Central memory CD4-positive, alpha-beta T cell (primary cell): ENCODE results near the gene MEDAG.
"Not testable (repeated sequence)": the region's sequence is repeated elsewhere in the genome, so short reads cannot be mapped to it uniquely, and the experiment has no call there.

Experiments
- DNase-seq: peaks from one replicate; pipeline ENCODE4 v3.0.0; 2022

MEDAG gene

GRCh38 chr13:30907121-30907861 lies 1.2 kb downstream of the MEDAG start:
- DNase-seq, result no peak

GRCh38 chr13:30908416-30908980 lies 2.4 kb downstream of the MEDAG start:
- DNase-seq, result no peak

GRCh38 chr13:30910676-30911075 lies 4.6 kb downstream of the MEDAG start:
- DNase-seq, result no peak

DNA sequence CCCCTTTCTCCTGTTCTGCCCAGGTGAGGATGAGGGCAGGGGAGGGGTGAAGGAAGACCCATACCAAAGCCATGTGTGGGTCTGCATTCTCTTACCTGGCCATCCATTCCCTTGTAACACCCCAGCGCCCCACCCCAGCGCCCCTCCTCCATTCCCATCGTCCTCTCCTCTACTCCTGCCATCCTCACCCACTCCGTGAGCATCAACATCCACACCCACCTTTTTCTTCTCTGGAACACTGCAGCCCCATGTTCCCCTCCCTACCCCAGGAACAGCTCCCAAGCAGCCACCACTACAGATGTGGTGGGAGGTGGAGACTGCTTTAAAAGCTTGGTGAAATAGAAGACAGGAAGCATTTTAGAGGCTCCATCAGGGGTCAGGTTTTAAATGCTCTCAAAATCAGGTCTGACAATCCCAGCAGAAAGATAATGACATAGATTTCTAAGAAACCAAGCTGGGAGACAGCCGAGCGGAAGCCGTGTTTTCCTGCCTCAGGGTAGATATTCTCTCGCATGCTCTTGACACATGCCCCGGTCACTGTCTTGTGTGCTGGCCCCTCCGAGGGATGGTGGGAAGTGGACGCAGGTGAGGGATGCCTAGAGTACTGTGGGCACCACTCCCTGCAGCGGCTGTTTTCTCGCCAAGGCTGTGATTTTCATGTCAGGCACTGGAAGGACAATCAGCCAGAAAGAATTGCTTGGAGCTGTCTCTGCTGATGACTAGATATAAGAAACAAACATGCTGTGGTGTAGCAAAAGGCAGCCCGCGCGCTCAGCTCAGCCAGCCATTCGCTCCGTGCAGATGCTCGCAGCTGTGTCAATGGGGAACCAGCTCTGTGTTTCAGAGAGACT lies 9.8 kb downstream of the MEDAG start:
- no peak for DNase-seq

GRCh38 chr13:30916991-30917390 lies 10.9 kb downstream of the MEDAG start:
- no peak for DNase-seq

GRCh38 chr13:30918662-30919405 lies 12.8 kb downstream of the MEDAG start:
- DNase-seq, result no peak

DNA sequence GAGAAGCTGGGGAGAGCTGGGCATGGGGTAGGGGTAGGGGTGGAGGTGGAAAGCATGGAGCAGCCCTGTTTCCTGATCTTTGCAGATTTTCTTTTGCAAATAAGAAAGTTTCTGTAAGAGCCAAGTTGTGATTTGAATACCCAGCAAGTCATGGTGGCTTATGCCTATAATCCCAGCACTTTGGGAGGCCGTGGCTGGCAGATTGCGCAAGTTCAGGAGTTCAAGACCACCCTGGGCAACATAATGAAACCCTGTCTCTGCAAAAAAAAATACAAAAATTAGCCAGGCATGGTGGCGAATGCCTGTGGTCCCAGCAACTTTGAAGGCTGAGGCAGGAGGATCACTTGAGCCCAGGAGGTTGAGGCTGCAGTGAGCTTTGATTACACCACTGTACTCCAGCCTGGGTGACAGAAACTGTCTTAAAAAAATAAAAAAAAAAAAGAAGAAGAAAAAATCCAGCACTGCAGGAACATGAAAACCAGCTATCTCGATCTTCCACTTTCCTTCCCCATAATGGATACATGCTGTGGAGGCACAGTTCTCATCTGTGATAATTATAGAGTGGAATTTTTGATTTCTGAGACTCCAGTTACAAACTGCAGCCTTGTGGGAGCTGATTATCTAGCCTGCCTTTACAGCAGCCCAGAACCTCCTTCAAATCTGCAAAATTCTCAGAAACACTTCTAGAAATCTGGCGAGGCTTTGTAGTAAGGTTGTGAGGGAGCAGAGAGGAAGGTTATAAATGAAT lies 14.3 kb downstream of the MEDAG start:
- DNase-seq, result no peak

GRCh38 chr13:30923418-30923817 lies 17.3 kb downstream of the MEDAG start:
- no peak for DNase-seq

DNA sequence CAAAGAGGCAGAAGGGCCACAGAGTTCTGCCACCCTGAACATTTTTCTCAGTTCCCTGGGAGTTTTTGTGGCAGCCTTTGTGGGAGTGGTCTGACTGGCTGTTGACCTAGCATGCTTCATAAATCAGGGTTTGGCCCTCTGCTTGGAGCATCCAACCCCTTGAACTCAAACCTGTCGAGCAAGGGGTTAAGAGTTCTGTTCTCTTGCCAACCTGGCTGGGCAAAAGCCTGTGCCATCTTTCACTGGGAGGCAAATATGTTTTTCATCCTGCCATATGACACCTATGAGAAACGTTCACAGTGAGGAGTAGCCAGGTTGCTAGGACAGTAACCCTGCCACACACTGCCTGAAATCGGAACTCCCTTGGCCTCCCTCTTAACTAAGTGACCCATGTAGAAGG lies 18.6 kb downstream of the MEDAG start:
- DNase-seq, result no peak

DNA sequence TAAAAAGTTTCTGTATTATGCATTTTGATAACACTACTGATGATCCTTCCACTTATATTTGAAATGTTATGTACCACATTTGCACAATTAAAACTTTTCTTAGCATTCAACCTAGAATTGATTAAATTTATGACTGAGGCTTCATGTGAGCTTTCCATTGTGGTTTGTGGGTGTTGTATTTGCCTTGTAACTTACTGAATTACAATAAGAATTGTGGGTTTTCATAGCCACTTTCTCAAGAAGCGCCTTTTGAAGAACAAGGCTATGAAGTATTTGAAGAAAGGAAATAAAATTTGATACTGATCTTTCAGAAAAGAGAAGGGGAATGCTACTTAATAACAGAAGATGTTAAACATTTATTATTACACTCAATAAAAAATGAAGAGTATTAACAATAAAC lies 19.4 kb downstream of the MEDAG start:
- DNase-seq, result no peak

DNA sequence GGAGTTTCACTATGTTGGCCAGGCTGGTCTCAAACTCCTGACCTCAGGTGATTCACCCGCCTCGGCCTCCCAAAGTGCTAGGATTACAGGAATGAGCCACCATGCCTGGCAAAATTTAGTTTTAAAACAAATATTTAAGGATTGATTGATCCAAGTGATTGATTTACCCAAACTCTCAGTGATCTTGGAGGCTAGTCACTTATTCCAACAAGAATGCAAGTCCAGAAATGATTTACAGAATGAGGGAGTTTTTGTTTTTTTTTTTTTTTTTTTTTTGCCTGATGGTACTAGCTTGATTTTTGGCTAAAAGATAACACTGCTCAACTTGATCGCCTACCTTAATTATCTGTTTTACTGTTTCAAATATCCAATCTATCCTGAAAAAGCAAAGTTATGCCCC lies 20.7 kb downstream of the MEDAG start:
- no peak for DNase-seq

DNA sequence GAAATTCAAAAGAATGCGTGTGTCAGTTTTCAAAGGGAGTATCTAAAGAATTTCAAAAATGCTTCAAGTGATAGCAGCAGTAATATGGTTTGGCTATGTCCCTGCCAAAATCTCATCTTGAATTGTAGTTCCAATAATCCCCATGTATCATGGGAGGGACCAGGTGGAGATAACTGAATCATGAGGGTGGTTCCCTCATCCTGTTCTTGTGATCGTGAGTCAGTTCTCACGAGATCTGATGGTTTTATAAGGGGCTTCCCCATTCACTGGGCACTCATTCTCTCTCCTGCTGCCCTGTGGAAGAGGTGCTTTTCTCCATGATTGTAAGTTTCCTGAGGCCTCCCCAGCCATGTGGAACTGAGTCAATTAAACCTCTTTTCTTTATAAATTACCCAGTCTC lies 21.1 kb downstream of the MEDAG start:
- not testable (repeated sequence) for DNase-seq

- no peak for DNase-seq
Measured at GRCh38 chr13:30927595-30927994, 21.5 kb downstream of the MEDAG start.

- no peak for DNase-seq
Measured at GRCh38 chr13:30928978-30929377, 22.9 kb downstream of the MEDAG start.

DNA sequence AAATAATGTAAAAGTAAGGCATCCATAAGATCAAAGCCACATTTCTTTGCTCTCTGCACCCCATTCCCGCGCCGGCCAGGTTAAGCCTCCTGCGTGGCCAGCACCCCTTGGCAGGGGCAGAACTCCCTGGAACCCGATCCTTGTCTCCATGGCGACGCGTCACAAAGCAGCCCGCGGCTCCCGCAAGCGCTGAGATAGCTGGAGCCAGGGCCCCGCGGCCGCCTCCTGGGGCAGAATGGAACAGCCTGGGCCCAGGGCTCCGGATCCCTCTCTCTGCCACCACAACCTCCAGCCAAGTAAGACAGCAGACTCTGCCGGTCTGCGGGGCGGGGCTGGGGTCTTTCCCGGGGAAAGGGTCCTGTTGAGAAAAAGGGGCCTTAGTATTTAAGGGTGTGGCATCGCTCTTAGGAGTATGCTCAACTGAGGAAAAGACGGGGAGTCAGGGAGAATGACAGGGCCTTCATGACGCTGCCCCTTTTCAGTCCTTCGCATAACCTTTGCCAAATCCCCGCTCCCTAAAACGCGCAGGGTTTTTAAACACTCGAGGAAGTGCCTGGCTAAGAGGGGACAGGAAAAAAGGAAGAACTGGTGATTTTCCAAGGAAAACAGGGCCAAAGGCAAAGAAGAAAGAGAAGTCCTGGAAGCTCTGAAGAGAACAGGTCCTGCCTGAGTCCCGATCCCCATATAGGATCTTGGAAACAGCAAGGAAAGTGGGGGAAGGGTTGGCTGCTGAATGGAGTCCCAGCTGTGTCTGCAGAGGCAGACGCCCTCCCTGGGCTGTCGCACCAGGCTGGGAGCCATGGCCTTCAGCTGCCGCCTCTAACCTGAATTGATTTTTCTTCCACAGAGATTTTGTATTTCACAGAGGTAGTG lies 26.6 kb downstream of the MEDAG start, which contains the start of gene TEX26:
TEX26 (plus strand) TSS at position 176 of the 873 bp plus-strand sequence; CDS start at position 236, 60 bp downstream.
- no peak for DNase-seq

GRCh38 chr13:30933354-30933670 lies 27.2 kb downstream of the MEDAG start:
- DNase-seq, result no peak

DNA sequence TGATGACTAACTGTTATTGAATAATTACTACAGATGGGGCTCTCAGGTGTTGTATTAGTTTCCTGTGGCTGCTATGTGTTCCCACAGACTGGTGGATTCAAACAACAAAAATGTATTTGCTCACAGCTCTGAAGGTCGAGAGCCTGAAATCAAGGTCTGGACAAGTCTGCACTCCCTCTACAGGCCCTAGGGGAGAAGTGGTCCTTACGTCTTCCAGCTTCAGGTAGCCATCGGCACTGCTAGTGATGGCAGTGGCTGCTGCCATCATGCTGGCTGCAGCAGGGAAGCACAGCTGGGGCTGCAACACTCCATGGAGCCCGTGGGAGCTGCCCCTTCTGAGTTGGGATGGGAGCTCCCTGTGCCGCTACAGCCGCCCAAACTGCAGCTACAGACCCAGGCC lies 28.3 kb downstream of the MEDAG start:
- DNase-seq, result no peak

DNA sequence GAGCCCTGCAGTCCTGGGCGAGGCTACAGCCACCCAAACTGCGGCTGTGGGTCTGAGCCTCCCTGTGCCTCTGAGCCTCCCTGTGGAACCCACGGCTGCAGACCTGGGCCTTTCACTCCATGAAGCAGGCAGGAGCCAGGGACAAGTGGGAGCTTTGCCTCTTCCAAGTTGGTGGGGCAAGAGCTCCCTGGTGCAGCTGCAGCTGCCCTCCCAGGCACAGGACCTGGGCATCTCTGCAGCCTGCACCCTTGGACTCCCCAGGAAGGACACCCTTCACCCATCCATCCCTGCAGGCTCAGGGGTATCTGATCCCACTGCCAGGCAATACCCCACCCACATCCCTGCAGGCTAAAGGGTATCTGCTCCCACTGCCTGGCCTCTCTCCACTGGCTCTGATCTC lies 28.7 kb downstream of the MEDAG start:
- no peak for DNase-seq

DNA sequence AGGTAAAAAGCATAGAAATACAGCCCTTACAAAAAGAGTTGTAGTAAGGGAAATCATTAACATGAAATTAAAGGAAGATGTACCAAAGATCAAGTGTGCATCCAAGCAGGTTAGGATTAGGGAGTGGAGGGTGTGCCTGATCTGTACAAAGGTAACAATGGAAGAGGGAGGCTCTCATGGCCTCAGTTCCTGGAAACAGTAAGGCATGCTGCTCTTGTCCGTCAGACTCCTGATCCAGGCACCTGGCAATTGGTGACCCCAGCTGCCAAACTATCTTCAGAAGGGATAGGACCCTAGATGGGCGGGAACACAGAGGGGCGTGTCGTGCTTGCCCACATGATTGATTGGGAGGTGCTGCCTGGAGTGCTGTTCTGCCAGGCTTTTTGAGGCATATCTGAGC lies 30.9 kb downstream of the MEDAG start:
- DNase-seq, result no peak

- DNase-seq, result no peak
Measured at GRCh38 chr13:30943881-30944280, 37.8 kb downstream of the MEDAG start.

DNA sequence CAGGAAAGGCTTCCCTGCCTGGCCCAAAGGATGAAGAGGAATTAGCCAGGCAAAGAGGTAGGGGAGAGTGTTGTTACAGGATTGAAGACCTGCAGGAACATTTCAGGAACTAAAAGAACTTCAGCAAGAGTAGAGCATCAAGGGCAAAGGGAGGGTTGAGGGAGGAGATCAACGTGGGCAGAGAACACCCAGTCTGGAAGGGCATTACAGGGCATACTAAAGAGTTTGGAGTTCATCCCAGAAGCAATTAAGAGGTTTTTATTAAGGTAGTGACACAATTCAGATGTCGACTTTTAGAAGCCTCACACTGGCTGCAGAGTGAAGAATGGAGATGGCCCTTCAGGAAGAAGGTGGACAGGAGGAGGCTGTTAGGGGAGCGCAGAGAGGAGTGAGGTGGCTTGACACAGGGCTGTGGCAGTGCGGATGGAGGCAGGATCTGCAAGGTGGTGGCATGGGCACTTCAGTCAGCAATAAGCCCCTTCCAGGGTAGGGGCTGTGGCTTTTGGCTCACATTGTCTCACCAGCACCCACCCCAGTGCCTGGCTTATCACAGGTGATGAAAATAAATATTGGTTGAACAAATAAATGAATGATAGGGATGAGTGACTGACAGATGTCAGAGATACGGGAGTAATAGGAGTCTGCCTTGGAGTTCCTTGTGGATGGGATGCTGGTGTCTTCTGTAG lies 51.3 kb downstream of the MEDAG start:
- no peak for DNase-seq
